Keratinocyte (primary cell): Measurements from ENCODE around the gene KIDINS220. TPM values are rescaled to one million over a fixed set of nuclear protein-coding genes. Genes with fewer than 3 reads are reported as not detected.

Experiments
- DNase-seq: peaks from one replicate; pipeline ENCODE4 v3.0.0-alpha.2; 2011; ENCODE audit warnings: low read depth, missing footprints, low spot score
- FAIRE-seq: peaks from 2 replicates; lab custom pipeline; 2011; peaks lifted over from hg19 to GRCh38; lab: Jason Lieb, UNC
- H2AFZ ChIP-seq: 2 replicates; pipeline ENCODE4 v1.6.0; 2012; ENCODE audit warnings: low read length, control low read depth, inconsistent platforms; ENCODE audit not compliant: control insufficient read depth
- H3K27ac ChIP-seq: 2 replicates; pipeline ENCODE4 v1.5.1; 2011; ENCODE audit warnings: low read length; ENCODE audit not compliant: control insufficient read depth, insufficient read depth
- H3K27me3 ChIP-seq: 3 replicates; pipeline ENCODE4 v1.6.0; 2011; ENCODE audit warnings: low read length; ENCODE audit not compliant: control insufficient read depth, insufficient read depth; ENCODE audit errors: extremely low read depth
- H3K36me3 ChIP-seq, 2 experiments: 2 replicates in 1 of 2; 3 replicates in 1 of 2; pipeline ENCODE4 v1.5.1; 2011; ENCODE audit warnings: low read length in 2 of 2, mild to moderate bottlenecking in 1 of 2; ENCODE audit not compliant: control insufficient read depth in 2 of 2, insufficient read depth in 2 of 2; ENCODE audit errors: extremely low read depth in 1 of 2
- H3K4me1 ChIP-seq: 3 replicates; pipeline ENCODE4 v1.5.1; 2011; ENCODE audit warnings: low read length; ENCODE audit not compliant: control insufficient read depth, insufficient read depth; ENCODE audit errors: extremely low read depth
- H3K4me2 ChIP-seq: 3 replicates; pipeline ENCODE4 v1.6.0; 2011; ENCODE audit warnings: low read depth, low read length; ENCODE audit not compliant: control insufficient read depth, insufficient read depth; ENCODE audit errors: extremely low read depth
- H3K4me3 ChIP-seq, 3 experiments: fragments of 200-600 bp in 1 of 3; sonication (generic) in 1 of 3; 2 replicates in 2 of 3; 3 replicates in 1 of 3; pipeline ENCODE4 v1.5.1; 2011 to 2016; ENCODE audit warnings: low read length in 3 of 3, mild to moderate bottlenecking in 3 of 3, control low read depth in 2 of 3, inconsistent platforms in 1 of 3, low read depth in 1 of 3, mixed read lengths in 1 of 3, mixed run types in 1 of 3, moderate library complexity in 1 of 3; ENCODE audit not compliant: control insufficient read depth in 2 of 3, insufficient read depth in 2 of 3; ENCODE audit errors: extremely low read depth in 1 of 3
- H3K79me2 ChIP-seq: 2 replicates; pipeline ENCODE4 v1.6.0; 2012; ENCODE audit warnings: low read length; ENCODE audit not compliant: control insufficient read depth, insufficient read depth
- H3K9ac ChIP-seq: 3 replicates; pipeline ENCODE4 v1.6.0; 2011; ENCODE audit warnings: low read length; ENCODE audit not compliant: control insufficient read depth, insufficient read depth; ENCODE audit errors: extremely low read depth
- H3K9me1 ChIP-seq: 3 replicates; pipeline ENCODE4 v1.6.0; 2011; ENCODE audit warnings: low read length; ENCODE audit not compliant: control insufficient read depth, insufficient read depth; ENCODE audit errors: extremely low read depth
- H3K9me3 ChIP-seq: 2 replicates; pipeline ENCODE4 v1.5.1; 2012; ENCODE audit warnings: low read depth, low read length; ENCODE audit not compliant: control insufficient read depth
- H4K20me1 ChIP-seq: 3 replicates; pipeline ENCODE4 v1.6.0; 2011; ENCODE audit warnings: low read length; ENCODE audit not compliant: control insufficient read depth, insufficient read depth; ENCODE audit errors: extremely low read depth
- CTCF ChIP-seq, 3 experiments: IDR thresholded peaks in 1 of 3; conservative IDR thresholded peaks in 1 of 3; optimal IDR thresholded peaks in 1 of 3; 2 replicates in 2 of 3; 3 replicates in 1 of 3; pipeline versions ENCODE3 to v1.5.1; 2011; ENCODE audit warnings: low read length in 3 of 3, mild to moderate bottlenecking in 3 of 3, moderate library complexity in 2 of 3, control low read depth in 1 of 3, inconsistent platforms in 1 of 3; ENCODE audit not compliant: insufficient read depth in 2 of 3; ENCODE audit errors: extremely low read depth in 1 of 3
- EZH2 ChIP-seq: IDR thresholded peaks from one replicate; pipeline ENCODE4 v1.6.1; 2012; ENCODE audit warnings: inconsistent platforms, mild to moderate bottlenecking, low read length, moderate library complexity
- dilution Hi-C: fragments of 300-500 bp; cut with MboI; formaldehyde crosslinking; loops from one replicate; pipeline ENCODE4 v1.7.0; 2020; ENCODE audit warnings: low sequenced_read_pairs; ENCODE audit not compliant: extremely low pct_ligation_motif_present
- polyA plus RNA-seq, 5 experiments: library from polyadenylated mRNA; depleted of rRNA in 3 of 5; stranded (reverse) in 3 of 5; stranded (forward) in 1 of 5; unstranded in 1 of 5; fragments of >200 nt; gene quantifications; 1 replicate in 1 of 5; 2 replicates in 3 of 5; 3 replicates in 1 of 5; pipeline versions ENCODE4 v1.2.1 to v1.2.3, GENCODE V29; 2011 to 2012; ENCODE audit warnings: missing spikeins in 2 of 5, low read depth in 1 of 5, low replicate concordance in 1 of 5

Gene KIDINS220
- polyA plus RNA-seq, 1 donor (not counting 4 experiments of a cell fraction or from before 2014, with no cell fraction given), result 28.8 TPM

- Histone ChIP-seq H3K9me1 (no peaks in the 10 kb centered on the region), H3K9ac (no peak overlapping the region), H3K4me1 (peaks cover 3% of the 10 kb centered on the region), H2AFZ (no peak overlapping the region), H3K4me2 (no peak overlapping the region), H3K27me3 (no peaks in the 10 kb centered on the region), H3K9me3 (no peaks in the 10 kb centered on the region), H3K36me3 (peaks cover 0 to 4% of the 10 kb centered on the region in 2 experiments), H3K27ac (no peak overlapping the region), H3K79me2 (no peaks in the 10 kb centered on the region), H3K4me3 (no peak overlapping the region), H4K20me1 (no peaks in the 10 kb centered on the region)
- DNase-seq (no peak), FAIRE-seq (peak; percentile 66)
- TF ChIP-seq CTCF (optimal IDR thresholded peaks at IDR 0.05 in 1 of 3, IDR thresholded peaks at IDR 0.05 in 1 of 3, conservative IDR thresholded peaks at IDR 0.05 in 1 of 3; ENCODE audit: extremely low read depth in 1 of 3, insufficient read depth in 2 of 3, low read length in 3 of 3) (no peak), EZH2 (no peak)
- dilution Hi-C loops, result no loop called here
Observed at GRCh38 chr2:8819194-8819593, 18.2 kb downstream of the KIDINS220 start.

GRCh38 chr2:8817221-8817620, 20.2 kb downstream of the KIDINS220 start:
- H3K36me3 ChIP-seq, result peaks cover 0 to 4% of the 10 kb centered on the region in 2 experiments

More at GRCh38 chr2:8817221-8817620, 20.2 kb downstream of the KIDINS220 start:
- Histone ChIP-seq H3K79me2 (no peaks in the 10 kb centered on the region), H3K4me2 (no peak overlapping the region), H3K9me1 (no peaks in the 10 kb centered on the region), H3K4me3 (no peak overlapping the region), H3K27me3 (no peaks in the 10 kb centered on the region), H3K4me1 (peaks cover 3% of the 10 kb centered on the region), H3K9me3 (no peaks in the 10 kb centered on the region), H3K9ac (no peak overlapping the region), H4K20me1 (no peaks in the 10 kb centered on the region), H3K27ac (no peak overlapping the region), H2AFZ (no peak overlapping the region)
- dilution Hi-C loops, result no loop called here
- no peak for DNase-seq
- TF ChIP-seq EZH2, result no peak
- TF ChIP-seq CTCF (optimal IDR thresholded peaks at IDR 0.05 in 1 of 3, IDR thresholded peaks at IDR 0.05 in 1 of 3, conservative IDR thresholded peaks at IDR 0.05 in 1 of 3; ENCODE audit: extremely low read depth in 1 of 3, insufficient read depth in 2 of 3, low read length in 3 of 3), result no peak
- FAIRE-seq, result no peak
